Astrocyte (in vitro differentiated cells and primary cell): ENCODE measurements around the gene NCAPD2.

ENCODE experiments used
- EZH2 ChIP-seq: IDR thresholded peaks from 2 replicates; pipeline ENCODE4 v1.6.1; 2012; ENCODE audit warnings: mild to moderate bottlenecking, low read length, inconsistent platforms; ENCODE audit not compliant: insufficient read depth
- TF ChIP-seq, protein P1 (sequence below): IDR thresholded peaks from 2 replicates; pipeline ENCODE4 v1.5.1; 2011; ENCODE audit warnings: low read depth, mild to moderate bottlenecking, inconsistent platforms, low read length, moderate library complexity; ENCODE audit not compliant: insufficient read depth

DNA sequence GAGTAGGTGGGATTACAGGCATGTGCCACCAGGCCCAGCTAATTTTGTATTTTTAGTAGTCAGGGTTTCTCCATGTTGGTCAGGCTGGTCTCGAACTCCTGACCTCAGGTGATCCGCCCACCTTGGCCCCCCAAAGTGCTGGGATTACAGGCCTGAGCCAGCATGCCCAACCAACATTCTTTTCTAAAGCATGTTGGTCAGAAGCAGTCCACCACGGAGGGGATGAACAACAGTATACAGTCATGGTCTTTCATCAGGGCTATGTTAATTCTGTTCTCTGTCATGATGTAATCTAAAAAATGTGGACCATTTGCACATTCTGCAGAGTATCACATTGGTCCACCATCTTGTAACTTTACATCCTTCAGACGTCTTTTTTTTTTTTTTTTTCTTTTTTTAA, 4.5 kb upstream of the NCAPD2 start:
- TF ChIP-seq, protein P1, sequence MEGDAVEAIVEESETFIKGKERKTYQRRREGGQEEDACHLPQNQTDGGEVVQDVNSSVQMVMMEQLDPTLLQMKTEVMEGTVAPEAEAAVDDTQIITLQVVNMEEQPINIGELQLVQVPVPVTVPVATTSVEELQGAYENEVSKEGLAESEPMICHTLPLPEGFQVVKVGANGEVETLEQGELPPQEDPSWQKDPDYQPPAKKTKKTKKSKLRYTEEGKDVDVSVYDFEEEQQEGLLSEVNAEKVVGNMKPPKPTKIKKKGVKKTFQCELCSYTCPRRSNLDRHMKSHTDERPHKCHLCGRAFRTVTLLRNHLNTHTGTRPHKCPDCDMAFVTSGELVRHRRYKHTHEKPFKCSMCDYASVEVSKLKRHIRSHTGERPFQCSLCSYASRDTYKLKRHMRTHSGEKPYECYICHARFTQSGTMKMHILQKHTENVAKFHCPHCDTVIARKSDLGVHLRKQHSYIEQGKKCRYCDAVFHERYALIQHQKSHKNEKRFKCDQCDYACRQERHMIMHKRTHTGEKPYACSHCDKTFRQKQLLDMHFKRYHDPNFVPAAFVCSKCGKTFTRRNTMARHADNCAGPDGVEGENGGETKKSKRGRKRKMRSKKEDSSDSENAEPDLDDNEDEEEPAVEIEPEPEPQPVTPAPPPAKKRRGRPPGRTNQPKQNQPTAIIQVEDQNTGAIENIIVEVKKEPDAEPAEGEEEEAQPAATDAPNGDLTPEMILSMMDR, result no peak
- no peak for TF ChIP-seq EZH2
